NT2/D1 (cell line): ENCODE results near the gene DPEP2NB.

Experiments
- SUZ12 ChIP-seq: IDR thresholded peaks from 2 replicates; pipeline ENCODE4 v1.6.1; 2011; ENCODE audit not compliant: insufficient read length, insufficient read depth; ENCODE audit errors: extremely low read depth
- YY1 ChIP-seq: IDR thresholded peaks from 2 replicates; pipeline ENCODE4 v1.6.1; 2011; ENCODE audit not compliant: insufficient read length, insufficient read depth
- ZNF274 ChIP-seq: IDR thresholded peaks from 2 replicates; pipeline ENCODE4 v1.6.1; 2011; ENCODE audit warnings: mild to moderate bottlenecking, low read depth, low read length

- TF ChIP-seq ZNF274 (no peak), YY1 (no peak), SUZ12 (no peak)
Observed at GRCh38 chr16:67969254-67970039, 46.3 kb downstream of the DPEP2NB start.
